Measurements from ENCODE around the gene ZDHHC3. TPM values are rescaled to one million over a fixed set of nuclear protein-coding genes. Genes with fewer than 3 reads are reported as not detected.
A peak's percentile ranks its signal among the peaks of the same experiment; 100 is the strongest.
"Not testable (repeated sequence)": the region's sequence is repeated elsewhere in the genome, so short reads cannot be mapped to it uniquely, and the experiment has no call there.

The ZDHHC3 gene
- total and polyA plus RNA-seq, 5 donors from 2014 or later: 36.8 to 55.8 (median 39.9) TPM

GRCh38 chr3:44987332-44987731 lies 11.4 kb upstream of the ZDHHC3 start:
- peaks cover 16% of the 10 kb centered on the region for H3K36me3 Mint-ChIP-seq
- H3K9me3 Mint-ChIP-seq: no peaks in the 10 kb centered on the region
- H3K4me3 ChIP-seq (ENCODE audit: low read depth, low read length): no peak overlapping the region
- H3K4me1 Mint-ChIP-seq: peaks cover 35 to 60% (median 43%) of the 10 kb centered on the region in 4 donors
- H3K27me3 Mint-ChIP-seq: no peaks in the 10 kb centered on the region
- H3K9me3 ChIP-seq (ENCODE audit: control insufficient read depth in 2 of 2, low read length in 2 of 2): no peaks in the 10 kb centered on the region
- no peak overlapping the region for H3K27ac Mint-ChIP-seq
- no peak overlapping the region for H3K27ac ChIP-seq (ENCODE audit: insufficient read depth, low read length, poor library complexity, severe bottlenecking)
- H3K4me1 ChIP-seq (ENCODE audit: control insufficient read depth, insufficient read depth, low read length, poor library complexity, severe bottlenecking): peaks cover 3% of the 10 kb centered on the region
- H3K27me3 ChIP-seq (ENCODE audit: control insufficient read depth, insufficient read depth, low read length): no peaks in the 10 kb centered on the region
- DNase-seq: no peak
- no peak overlapping the region for H3K4me3 Mint-ChIP-seq
- ATAC-seq (ENCODE audit: low read depth in 2 of 2): no peak
- H3K36me3 ChIP-seq (ENCODE audit: control insufficient read depth, insufficient read depth, low read length): peaks cover 22% of the 10 kb centered on the region

- H3K27me3 Mint-ChIP-seq; H3K27me3 ChIP-seq (ENCODE audit: control insufficient read depth, insufficient read depth, low read length); H3K9me3 Mint-ChIP-seq: not testable (repeated sequence)
These were observed 10.4 kb upstream of the ZDHHC3 start for GRCh38 chr3:44986330-44986729.

GRCh38 chr3:44984335-44984734 lies 8.4 kb upstream of the ZDHHC3 start:
- H3K9me3 ChIP-seq (ENCODE audit: control insufficient read depth in 2 of 2, low read length in 2 of 2): no peaks in the 10 kb centered on the region
- no peak overlapping the region for H3K27ac Mint-ChIP-seq
- peaks cover 34 to 68% (median 54%) of the 10 kb centered on the region in 4 donors for H3K4me1 Mint-ChIP-seq
- peaks cover 3% of the 10 kb centered on the region for H3K36me3 ChIP-seq (ENCODE audit: control insufficient read depth, insufficient read depth, low read length)
- no peak overlapping the region for H3K4me3 ChIP-seq (ENCODE audit: low read depth, low read length)
- peaks cover 0 to 1% (median 0%) of the 10 kb centered on the region in 7 donors for H3K9me3 Mint-ChIP-seq
- ATAC-seq (ENCODE audit: low read depth in 2 of 2) (peak in 1 of 2 donors; percentile 26), DNase-seq (peak in 1 of 3 donors; percentile 39)
- H3K27me3 Mint-ChIP-seq: no peaks in the 10 kb centered on the region
- H3K4me1 ChIP-seq (ENCODE audit: control insufficient read depth, insufficient read depth, low read length, poor library complexity, severe bottlenecking): peaks cover 13% of the 10 kb centered on the region
- H3K36me3 Mint-ChIP-seq: peaks cover 10% of the 10 kb centered on the region
- H3K27ac ChIP-seq (ENCODE audit: insufficient read depth, low read length, poor library complexity, severe bottlenecking): no peak overlapping the region
- H3K4me3 Mint-ChIP-seq: no peak overlapping the region
- no peaks in the 10 kb centered on the region for H3K27me3 ChIP-seq (ENCODE audit: control insufficient read depth, insufficient read depth, low read length)

More at GRCh38 chr3:44986330-44986729, 10.4 kb upstream of the ZDHHC3 start:
- not testable (repeated sequence) for H3K4me3 ChIP-seq (ENCODE audit: low read depth, low read length); ATAC-seq (ENCODE audit: low read depth in 2 of 2); H3K27ac ChIP-seq (ENCODE audit: insufficient read depth, low read length, poor library complexity, severe bottlenecking); H3K4me3 Mint-ChIP-seq; DNase-seq; H3K9me3 ChIP-seq (ENCODE audit: control insufficient read depth in 2 of 2, low read length in 2 of 2); H3K27ac Mint-ChIP-seq
- Histone ChIP-seq H3K4me1 (ENCODE audit: control insufficient read depth, insufficient read depth, low read length, poor library complexity, severe bottlenecking) (peaks cover 12% of the 10 kb centered on the region), H3K36me3 (ENCODE audit: control insufficient read depth, insufficient read depth, low read length) (peaks cover 22% of the 10 kb centered on the region)
- Mint-ChIP-seq H3K4me1 (peaks cover 37 to 60% (median 47%) of the 10 kb centered on the region in 4 donors), H3K36me3 (peaks cover 13% of the 10 kb centered on the region)

GRCh38 chr3:44983484-44983941 lies 7.5 kb upstream of the ZDHHC3 start:
- H3K27me3 ChIP-seq (ENCODE audit: control insufficient read depth, insufficient read depth, low read length): no peaks in the 10 kb centered on the region
- Mint-ChIP-seq H3K36me3 (peaks cover 7% of the 10 kb centered on the region), H3K9me3 (peaks cover 0 to 1% (median 0%) of the 10 kb centered on the region in 7 donors), H3K4me1 (peaks cover 38 to 71% (median 63%) of the 10 kb centered on the region in 4 donors), H3K27me3 (no peaks in the 10 kb centered on the region), H3K4me3 (no peak overlapping the region), H3K27ac (peak overlapping the region in 2 of 3 donors; percentile 56 to 65)
- no peak overlapping the region for H3K27ac ChIP-seq (ENCODE audit: insufficient read depth, low read length, poor library complexity, severe bottlenecking)
- peaks cover 17% of the 10 kb centered on the region for H3K4me1 ChIP-seq (ENCODE audit: control insufficient read depth, insufficient read depth, low read length, poor library complexity, severe bottlenecking)
- ATAC-seq (ENCODE audit: low read depth in 2 of 2) (no peak), DNase-seq (peak in 1 of 3 donors; percentile 44)
- no peak overlapping the region for H3K4me3 ChIP-seq (ENCODE audit: low read depth, low read length)
- H3K36me3 ChIP-seq (ENCODE audit: control insufficient read depth, insufficient read depth, low read length): no peaks in the 10 kb centered on the region
- H3K9me3 ChIP-seq (ENCODE audit: control insufficient read depth in 2 of 2, low read length in 2 of 2): no peaks in the 10 kb centered on the region

- no peak overlapping the region for H3K27ac ChIP-seq (ENCODE audit: insufficient read depth, low read length, poor library complexity, severe bottlenecking)
- DNase-seq (no peak), ATAC-seq (ENCODE audit: low read depth in 2 of 2) (no peak)
- H3K36me3 ChIP-seq (ENCODE audit: control insufficient read depth, insufficient read depth, low read length): no peaks in the 10 kb centered on the region
- Mint-ChIP-seq H3K4me3 (no peak overlapping the region), H3K36me3 (peaks cover 7% of the 10 kb centered on the region), H3K4me1 (peaks cover 35 to 71% (median 62%) of the 10 kb centered on the region in 4 donors), H3K27me3 (no peaks in the 10 kb centered on the region), H3K9me3 (peaks cover 0 to 1% (median 0%) of the 10 kb centered on the region in 7 donors), H3K27ac (peak overlapping the region in 1 of 3 donors; percentile 65)
- no peak overlapping the region for H3K4me3 ChIP-seq (ENCODE audit: low read depth, low read length)
- H3K4me1 ChIP-seq (ENCODE audit: control insufficient read depth, insufficient read depth, low read length, poor library complexity, severe bottlenecking): peaks cover 17% of the 10 kb centered on the region
- no peaks in the 10 kb centered on the region for H3K9me3 ChIP-seq (ENCODE audit: control insufficient read depth in 2 of 2, low read length in 2 of 2)
- no peaks in the 10 kb centered on the region for H3K27me3 ChIP-seq (ENCODE audit: control insufficient read depth, insufficient read depth, low read length)
These were observed 6.8 kb upstream of the ZDHHC3 start for GRCh38 chr3:44982817-44983216.

GRCh38 chr3:44981751-44982150 lies 5.8 kb upstream of the ZDHHC3 start:
- Histone ChIP-seq H3K9me3 (ENCODE audit: control insufficient read depth in 2 of 2, low read length in 2 of 2) (no peaks in the 10 kb centered on the region), H3K27ac (ENCODE audit: insufficient read depth, low read length, poor library complexity, severe bottlenecking) (no peak overlapping the region), H3K36me3 (ENCODE audit: control insufficient read depth, insufficient read depth, low read length) (no peaks in the 10 kb centered on the region), H3K4me3 (ENCODE audit: low read depth, low read length) (no peak overlapping the region), H3K27me3 (ENCODE audit: control insufficient read depth, insufficient read depth, low read length) (no peaks in the 10 kb centered on the region), H3K4me1 (ENCODE audit: control insufficient read depth, insufficient read depth, low read length, poor library complexity, severe bottlenecking) (peaks cover 24% of the 10 kb centered on the region)
- Mint-ChIP-seq H3K27ac (peak overlapping the region in 2 of 3 donors; percentile 43 to 68), H3K4me3 (peak overlapping the region in 1 of 4 donors; percentile 72), H3K27me3 (no peaks in the 10 kb centered on the region), H3K36me3 (peaks cover 7% of the 10 kb centered on the region), H3K9me3 (peaks cover 0 to 1% (median 0%) of the 10 kb centered on the region in 7 donors), H3K4me1 (peaks cover 36 to 77% (median 63%) of the 10 kb centered on the region in 4 donors)
- ATAC-seq (ENCODE audit: low read depth in 2 of 2): peak in 1 of 2 donors; percentile 32
- DNase-seq: no peak

- peaks cover 0 to 1% (median 0%) of the 10 kb centered on the region in 7 donors for H3K9me3 Mint-ChIP-seq
- peaks cover 36 to 82% (median 65%) of the 10 kb centered on the region in 4 donors for H3K4me1 Mint-ChIP-seq
- H3K4me1 ChIP-seq (ENCODE audit: control insufficient read depth, insufficient read depth, low read length, poor library complexity, severe bottlenecking): peaks cover 27% of the 10 kb centered on the region
- H3K27me3 ChIP-seq (ENCODE audit: control insufficient read depth, insufficient read depth, low read length): no peaks in the 10 kb centered on the region
- H3K4me3 ChIP-seq (ENCODE audit: low read depth, low read length): no peak overlapping the region
- peak overlapping the region in 1 of 4 donors; percentile 58 for H3K4me3 Mint-ChIP-seq
- no peaks in the 10 kb centered on the region for H3K36me3 ChIP-seq (ENCODE audit: control insufficient read depth, insufficient read depth, low read length)
- ATAC-seq (ENCODE audit: low read depth in 2 of 2): no peak
- H3K27ac ChIP-seq (ENCODE audit: insufficient read depth, low read length, poor library complexity, severe bottlenecking): no peak overlapping the region
- H3K27me3 Mint-ChIP-seq: no peaks in the 10 kb centered on the region
- H3K27ac Mint-ChIP-seq: peak overlapping the region in 2 of 3 donors; percentile 7 to 68
- no peaks in the 10 kb centered on the region for H3K9me3 ChIP-seq (ENCODE audit: control insufficient read depth in 2 of 2, low read length in 2 of 2)
- DNase-seq: no peak
- peaks cover 7% of the 10 kb centered on the region for H3K36me3 Mint-ChIP-seq
These were observed 5.2 kb upstream of the ZDHHC3 start for GRCh38 chr3:44981220-44981619.

GRCh38 chr3:44974416-44974815 lies 1.6 kb downstream of the ZDHHC3 start:
- H3K4me3 ChIP-seq (ENCODE audit: low read depth, low read length): peak overlapping the region; percentile 85
- no peaks in the 10 kb centered on the region for H3K9me3 Mint-ChIP-seq
- ATAC-seq (ENCODE audit: low read depth in 2 of 2) (no peak), DNase-seq (peak in 1 of 3 donors; percentile 16)
- peaks cover 37% of the 10 kb centered on the region for H3K4me1 ChIP-seq (ENCODE audit: control insufficient read depth, insufficient read depth, low read length, poor library complexity, severe bottlenecking)
- H3K36me3 ChIP-seq (ENCODE audit: control insufficient read depth, insufficient read depth, low read length): peaks cover 2% of the 10 kb centered on the region
- peak overlapping the region; percentile 95 to 97 (median 96) for H3K4me3 Mint-ChIP-seq
- no peak overlapping the region for H3K27ac Mint-ChIP-seq
- H3K36me3 Mint-ChIP-seq: no peaks in the 10 kb centered on the region
- H3K4me1 Mint-ChIP-seq: peaks cover 35 to 79% (median 59%) of the 10 kb centered on the region in 4 donors
- H3K9me3 ChIP-seq (ENCODE audit: control insufficient read depth in 2 of 2, low read length in 2 of 2): no peaks in the 10 kb centered on the region
- no peak overlapping the region for H3K27ac ChIP-seq (ENCODE audit: insufficient read depth, low read length, poor library complexity, severe bottlenecking)
- H3K27me3 ChIP-seq (ENCODE audit: control insufficient read depth, insufficient read depth, low read length): no peaks in the 10 kb centered on the region
- no peaks in the 10 kb centered on the region for H3K27me3 Mint-ChIP-seq
